A673 (cell line): ENCODE measurements around the gene SLC31A1.

ENCODE experiments used
- CTCF ChIP-seq: fragments of 300-800, 200-600 bp; sonication (generic); conservative IDR thresholded peaks from 2 replicates; pipeline ENCODE4 v1.5.1; 2017; ENCODE audit warnings: low read depth, mild to moderate bottlenecking, antibody characterized with exemption, low read length, moderate library complexity, mixed read lengths
- EZH2 ChIP-seq: fragments of 200-600 bp; sonication (generic); IDR thresholded peaks from 2 replicates; pipeline ENCODE4 v1.6.1; 2017; ENCODE audit warnings: borderline replicate concordance, low read depth, mild to moderate bottlenecking, mixed read lengths, antibody characterized with exemption, low read length; ENCODE audit not compliant: poor library complexity, severe bottlenecking

GRCh38 chr9:113173341-113173740 is 48.0 kb upstream of the SLC31A1 start:
- TF ChIP-seq CTCF (no peak), EZH2 (no peak)
